CD4-positive, alpha-beta T cell treated with Interleukin-2 at 100 ng/mL for 4 hours (primary cell): ENCODE measurements around the gene GLYR1.
"Not testable (repeated sequence)": the region's sequence is repeated elsewhere in the genome, so short reads cannot be mapped to it uniquely, and the experiment has no call there.

ENCODE experiments used
- DNase-seq: peaks from one replicate; pipeline ENCODE4 v3.0.0-alpha.2; 2020; ENCODE audit warnings: low spot score

Gene GLYR1

DNA sequence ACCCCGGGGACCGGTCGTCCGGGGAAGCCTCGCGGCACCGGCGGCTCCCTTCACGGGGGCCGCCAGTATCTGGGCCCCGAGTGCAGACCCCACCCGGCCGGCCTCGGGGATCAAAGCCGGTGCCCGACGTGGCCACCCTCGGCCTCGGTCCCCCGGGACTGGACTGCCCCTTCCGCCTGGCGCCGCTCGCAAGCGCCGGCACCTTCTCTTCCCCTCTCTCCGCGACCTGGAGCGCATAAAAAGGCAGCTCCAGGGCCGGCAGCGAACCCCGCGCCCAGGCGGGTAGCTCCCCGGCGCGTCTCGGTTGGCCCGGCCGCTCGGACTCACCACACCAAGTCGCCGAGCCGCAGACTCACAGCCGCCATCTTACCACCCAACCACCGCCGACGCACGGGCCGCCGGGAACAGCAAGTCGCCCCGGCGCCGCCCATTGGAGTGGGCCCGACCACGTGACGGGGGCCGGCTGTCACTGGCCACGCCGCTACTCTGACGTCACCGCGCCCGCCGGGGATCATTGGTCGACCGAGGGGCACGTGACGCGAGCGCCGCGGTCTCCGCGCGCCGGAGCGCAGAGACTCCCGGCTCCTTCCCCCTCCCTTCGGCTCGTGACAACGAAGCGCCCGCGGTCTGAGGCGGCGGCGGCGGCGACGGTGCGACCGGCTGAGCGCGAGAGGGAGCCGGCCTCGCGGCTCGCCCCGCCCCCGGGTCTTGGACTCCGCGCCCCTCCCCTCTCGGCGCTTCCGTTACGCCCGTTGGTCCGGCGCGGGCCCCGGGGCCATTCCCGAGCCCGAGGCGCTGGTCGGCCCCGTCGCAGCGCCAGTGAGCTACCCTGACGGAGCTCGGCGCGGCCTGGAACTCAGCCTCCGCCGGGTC, at the start of gene GLYR1, which contains the start of gene UBN1:
TSS of gene GLYR1 (minus strand) at position 388 of the 873 bp plus-strand sequence. CDS start at position 365, 23 bp downstream.
TSS of gene UBN1 (plus strand) at position 581 of the 873 bp plus-strand sequence. CDS start 5,437 bp downstream, outside the sequence.
- peak; percentile 98 for DNase-seq

DNA sequence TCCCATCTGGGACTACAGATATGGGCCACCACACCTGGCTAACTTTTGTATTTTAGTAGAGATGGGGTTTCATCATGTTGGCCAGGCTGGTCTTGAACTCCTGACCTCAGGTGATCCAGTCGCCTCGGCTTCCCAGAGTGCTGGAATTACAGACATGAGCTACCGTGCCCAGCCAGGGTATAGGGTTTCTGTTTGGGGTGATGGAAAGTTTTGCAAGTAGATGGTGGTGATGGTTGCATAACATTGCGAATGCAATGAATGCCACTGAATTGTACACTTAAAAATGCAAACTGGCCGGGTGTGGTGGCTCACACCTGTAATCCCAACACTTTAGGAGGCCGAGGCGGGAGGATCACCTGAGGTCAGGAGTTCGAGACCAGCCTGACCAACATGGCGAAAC, 49.7 kb upstream of the GLYR1 start:
- not testable (repeated sequence) for DNase-seq

DNA sequence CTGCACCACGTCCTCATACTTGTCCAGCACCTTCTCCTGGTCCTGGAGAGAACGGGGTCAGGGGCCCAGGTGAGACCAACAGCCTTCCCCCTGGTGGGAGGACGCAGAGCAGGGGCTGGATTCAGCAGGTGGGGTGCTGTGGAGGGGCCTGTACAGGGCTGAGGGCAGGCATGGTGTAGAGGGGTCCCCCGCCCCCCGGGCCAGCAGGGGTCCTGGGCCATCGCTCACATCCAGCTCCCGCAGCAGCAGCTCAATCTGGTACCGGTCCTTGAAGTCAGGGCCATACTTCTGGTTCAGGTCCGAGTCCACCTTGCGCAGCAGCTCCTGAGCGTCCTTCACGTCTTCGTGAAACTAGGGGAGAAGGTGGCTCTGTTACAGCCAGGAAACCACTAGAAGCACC, 48.3 kb upstream of the GLYR1 start:
- DNase-seq, result no peak

DNA sequence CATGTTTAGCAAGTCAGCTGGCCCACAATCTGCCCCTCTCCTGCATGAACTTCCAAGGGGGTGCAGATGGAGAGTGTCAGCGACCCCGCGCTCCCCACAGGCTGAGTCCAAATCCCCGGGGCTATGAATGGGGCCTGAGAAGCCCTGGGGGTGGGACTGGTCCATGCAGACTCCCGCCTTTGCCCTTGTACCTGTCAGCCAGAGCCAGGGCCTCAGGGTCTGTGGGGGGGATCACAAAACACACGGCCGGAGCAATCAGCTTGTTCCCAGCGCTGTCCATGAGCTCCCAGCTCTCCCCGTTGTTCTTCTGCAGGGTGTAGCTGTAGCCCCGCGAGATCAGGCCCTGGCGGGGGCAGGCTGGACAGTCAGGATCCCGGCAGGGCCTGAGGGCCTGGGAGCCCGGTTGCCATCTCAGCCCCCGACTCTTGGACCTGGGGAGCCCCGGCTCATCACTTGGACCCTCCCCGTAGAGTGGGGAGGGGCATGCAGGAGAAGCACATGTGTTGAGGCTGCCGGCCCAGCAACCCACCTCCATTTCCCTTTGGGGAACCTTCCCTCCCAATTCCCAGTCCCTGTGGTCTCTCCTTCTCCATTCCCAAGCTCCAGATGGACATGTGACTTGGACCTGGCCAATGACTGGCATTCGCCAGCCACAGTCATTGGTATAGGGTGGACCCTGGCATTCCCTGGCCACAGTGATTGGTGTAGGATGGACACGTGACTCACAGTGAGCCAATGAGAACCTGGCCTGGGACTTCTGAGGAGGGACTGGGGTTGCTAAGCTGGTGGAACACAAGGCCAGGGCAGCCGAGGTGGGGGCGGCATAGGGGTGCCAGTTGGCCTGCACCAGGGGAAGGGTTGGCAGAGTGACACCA, 47.4 kb upstream of the GLYR1 start:
- DNase-seq, result no peak

DNA sequence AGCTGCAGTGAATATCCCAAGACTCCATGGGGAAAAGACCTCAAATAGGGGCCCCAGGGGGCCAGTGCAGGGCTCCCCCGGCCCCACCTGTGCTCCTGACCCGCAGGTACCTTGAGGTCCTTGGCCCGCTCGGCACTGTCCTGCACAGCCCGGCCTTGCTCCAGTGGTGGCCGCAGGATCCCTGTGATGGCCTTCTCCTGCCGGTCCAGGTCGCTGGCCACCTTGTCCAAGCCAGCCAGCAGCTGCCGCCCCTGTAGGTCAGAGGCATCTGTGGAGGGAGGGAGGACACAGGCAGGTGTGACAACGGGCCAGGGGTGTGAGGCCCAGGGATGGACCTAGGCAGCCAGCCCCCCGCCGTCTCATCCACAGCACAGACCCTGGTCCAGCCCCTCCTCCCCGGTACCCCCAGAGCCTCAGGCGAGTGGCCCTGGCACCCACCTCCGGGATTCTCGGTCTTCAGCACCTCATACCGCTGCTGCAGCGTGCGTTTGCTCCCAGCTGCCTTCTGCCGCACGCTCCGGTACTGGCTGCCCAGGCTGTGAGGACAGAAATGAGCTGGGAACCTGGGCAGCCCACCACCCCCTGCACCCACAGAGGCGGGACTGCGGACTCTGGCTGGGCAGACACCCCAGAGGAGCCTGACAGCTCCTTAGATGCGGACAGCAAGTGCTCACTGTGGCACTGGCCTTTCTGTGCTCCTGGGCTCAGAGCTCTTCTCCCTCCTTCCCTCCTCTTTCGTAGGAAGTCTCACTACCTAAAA, 46.2 kb upstream of the GLYR1 start:
- DNase-seq, result no peak

DNA sequence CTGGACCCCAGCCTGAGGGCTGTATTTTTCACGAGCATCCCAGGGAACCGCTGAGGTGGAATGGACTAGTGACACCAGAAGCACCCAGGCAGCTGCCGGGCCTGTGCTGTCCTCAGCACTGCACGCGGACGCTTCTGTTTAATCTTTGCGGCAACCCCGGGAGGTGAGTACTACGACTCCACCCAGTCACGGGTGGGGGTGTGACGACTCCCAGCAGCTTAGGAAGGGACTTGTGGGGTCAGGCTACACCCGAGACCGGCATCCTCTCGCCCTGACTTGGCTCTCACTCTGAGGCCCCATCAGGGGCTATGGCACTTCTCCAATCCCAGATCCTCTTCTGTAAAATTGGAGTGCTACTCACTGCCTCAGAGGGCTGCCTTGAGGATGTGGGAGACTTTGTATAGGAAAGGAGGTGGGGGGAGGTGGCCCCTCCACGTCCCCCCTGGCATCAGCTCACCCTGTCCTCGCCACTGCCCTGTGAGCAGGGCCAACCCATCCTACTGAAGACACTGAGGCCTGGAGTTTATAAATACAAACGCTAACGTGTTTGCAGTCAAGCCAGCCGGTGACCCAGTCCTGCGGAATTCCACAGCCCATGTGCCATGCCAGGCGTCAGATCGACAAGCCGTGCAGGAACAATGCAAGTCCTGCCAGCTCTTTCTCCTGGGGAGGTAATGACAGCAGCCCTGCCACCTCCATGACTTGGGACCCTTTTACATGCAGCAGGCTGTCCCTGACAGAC, 45.4 kb upstream of the GLYR1 start:
- DNase-seq, result no peak

DNA sequence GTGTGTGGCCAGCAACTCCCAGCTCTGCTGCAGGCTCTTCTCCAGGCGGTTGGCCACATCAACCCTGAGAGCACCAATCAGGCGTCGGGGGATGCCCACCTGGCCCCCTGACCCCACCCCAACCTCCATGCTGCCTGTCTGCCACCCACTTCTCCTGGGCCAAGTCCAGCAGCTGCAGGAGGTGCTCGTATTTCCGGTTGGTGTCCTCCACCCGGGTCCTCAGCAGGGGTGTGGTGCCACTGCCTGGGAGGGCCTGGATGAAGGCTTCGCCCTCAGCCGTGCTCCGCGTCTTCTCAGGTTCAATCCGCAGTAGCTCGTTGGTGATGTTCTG, 44.8 kb upstream of the GLYR1 start:
- no peak for DNase-seq

DNA sequence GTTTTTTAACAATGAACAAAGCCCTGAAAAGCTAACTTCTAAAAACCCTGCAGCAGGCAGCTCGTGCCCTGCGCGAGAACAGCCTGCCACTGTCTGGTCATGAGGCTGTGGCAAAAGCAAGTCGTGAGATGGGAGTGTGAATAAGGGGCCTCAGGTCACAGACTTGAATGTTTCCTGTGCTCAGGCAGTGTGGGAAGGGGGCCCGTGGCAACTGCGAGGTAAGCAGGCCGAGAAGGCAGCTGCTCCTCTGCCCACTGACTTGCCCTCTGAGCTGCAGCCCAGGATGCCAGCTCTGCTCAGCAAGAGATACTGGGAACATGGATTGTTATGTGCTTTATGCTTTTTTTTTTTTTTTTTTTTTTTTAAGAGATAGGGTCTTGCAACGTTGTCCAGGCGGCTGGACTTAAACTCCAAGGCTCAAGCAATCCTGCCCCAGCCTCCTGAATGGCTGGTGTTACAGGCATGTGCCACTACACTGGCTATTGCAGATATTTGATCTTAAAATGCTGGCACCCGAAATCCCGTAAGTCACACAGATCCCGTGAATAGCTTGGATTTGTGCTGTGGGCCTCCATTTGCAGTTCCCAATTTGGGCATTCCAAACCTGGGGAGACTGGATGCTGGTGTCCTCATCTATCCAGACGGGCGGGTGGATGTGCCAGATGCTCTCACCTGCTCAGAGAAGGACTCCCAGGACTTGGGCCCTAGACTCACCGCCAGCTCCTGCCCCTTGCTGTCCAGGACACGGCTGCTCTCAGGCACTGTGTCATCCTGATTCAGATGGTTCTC, 44.2 kb upstream of the GLYR1 start:
- DNase-seq, result no peak

DNA sequence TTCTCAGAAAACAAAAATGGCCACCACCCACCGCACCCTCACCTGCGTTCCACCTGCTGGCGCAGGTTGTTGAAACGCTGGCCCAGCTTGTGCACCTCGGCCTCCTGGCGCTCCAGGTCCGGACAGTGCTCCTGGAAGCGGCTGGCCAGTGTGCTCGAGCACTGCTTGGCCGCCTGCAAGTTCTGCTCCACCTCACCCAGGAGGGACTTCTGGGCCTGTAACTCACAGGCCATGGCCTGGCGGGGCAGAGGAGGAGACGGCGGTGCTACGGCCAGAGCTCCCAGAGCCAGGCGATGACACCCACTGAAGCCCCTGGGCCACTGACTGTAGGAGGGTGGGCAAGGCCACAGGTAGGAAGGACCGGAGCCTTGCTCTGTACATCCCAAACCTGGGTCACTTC, 43.6 kb upstream of the GLYR1 start:
- DNase-seq, result no peak

DNA sequence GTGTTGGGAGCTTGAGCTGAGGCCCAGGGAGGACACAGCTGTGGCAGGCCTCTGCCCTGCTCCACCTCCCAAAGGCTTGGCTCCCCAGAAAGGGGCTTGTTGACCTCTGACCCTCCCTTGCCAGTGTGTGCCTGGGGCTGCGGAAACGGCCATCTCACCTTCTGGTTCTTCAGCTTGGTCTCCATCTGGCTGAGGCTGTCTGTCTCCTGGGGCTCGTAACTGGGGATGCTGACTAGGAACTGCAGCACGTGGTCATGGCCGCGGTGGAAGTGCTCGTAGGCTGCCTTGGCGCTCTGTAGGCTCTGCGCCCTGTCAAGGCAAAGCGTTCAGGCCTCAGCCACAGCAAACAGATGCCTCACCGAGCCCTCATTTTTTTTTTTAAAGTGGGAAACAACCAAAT, 42.9 kb upstream of the GLYR1 start:
- DNase-seq, result no peak

DNA sequence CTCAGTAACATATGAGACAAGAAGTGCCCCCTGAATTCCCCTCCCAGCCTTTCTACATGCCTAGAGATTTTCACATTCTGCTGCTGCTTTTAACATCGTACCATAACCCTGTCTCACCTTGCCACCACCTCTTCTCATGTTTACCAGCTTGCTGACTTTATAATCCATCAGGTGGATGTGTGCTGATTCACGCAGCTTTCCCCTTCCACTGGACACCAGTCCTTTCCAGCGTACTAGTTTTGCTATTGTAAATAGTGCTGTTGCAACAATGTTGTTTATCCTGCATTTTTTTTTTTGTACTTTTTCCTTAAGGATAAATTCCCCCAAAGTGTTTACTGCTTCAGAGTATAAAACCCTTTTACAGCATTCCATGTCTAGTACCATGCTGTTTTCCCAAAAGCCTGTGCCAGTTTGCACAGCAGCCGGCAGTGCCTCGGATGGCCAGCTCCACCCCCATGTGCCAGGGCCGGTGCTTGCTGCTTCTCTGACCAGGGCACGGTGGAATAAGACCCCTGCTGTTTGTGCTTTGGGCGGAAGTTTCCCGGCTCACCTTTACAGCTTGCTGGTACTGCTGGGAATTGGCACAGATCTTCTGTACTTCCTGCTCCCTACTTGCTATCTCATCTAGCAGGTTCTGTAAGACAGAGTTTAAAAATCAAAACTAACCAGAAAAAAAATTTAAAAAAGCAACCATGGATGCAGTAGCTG, 41.5 kb upstream of the GLYR1 start:
- no peak for DNase-seq

DNA sequence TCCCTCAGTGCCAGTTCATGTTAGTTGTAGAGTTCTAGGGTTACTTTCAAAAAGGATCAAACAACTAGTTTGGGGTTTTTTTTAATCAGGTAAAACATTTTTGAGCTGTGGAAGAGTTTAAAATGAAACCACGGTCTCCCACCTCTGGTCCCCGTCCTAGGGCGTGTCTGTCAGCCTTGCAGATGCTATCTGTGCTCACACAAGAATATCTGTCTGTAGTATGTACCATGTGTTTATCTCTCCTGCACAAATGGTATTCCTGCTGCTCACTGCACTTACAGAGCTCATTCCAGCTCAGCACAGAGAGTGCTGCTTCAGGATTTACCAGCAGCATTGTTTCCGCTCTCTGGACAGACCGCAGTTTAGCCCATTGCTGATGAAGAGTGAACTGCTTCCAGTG, 39.1 kb upstream of the GLYR1 start:
- no peak for DNase-seq

DNA sequence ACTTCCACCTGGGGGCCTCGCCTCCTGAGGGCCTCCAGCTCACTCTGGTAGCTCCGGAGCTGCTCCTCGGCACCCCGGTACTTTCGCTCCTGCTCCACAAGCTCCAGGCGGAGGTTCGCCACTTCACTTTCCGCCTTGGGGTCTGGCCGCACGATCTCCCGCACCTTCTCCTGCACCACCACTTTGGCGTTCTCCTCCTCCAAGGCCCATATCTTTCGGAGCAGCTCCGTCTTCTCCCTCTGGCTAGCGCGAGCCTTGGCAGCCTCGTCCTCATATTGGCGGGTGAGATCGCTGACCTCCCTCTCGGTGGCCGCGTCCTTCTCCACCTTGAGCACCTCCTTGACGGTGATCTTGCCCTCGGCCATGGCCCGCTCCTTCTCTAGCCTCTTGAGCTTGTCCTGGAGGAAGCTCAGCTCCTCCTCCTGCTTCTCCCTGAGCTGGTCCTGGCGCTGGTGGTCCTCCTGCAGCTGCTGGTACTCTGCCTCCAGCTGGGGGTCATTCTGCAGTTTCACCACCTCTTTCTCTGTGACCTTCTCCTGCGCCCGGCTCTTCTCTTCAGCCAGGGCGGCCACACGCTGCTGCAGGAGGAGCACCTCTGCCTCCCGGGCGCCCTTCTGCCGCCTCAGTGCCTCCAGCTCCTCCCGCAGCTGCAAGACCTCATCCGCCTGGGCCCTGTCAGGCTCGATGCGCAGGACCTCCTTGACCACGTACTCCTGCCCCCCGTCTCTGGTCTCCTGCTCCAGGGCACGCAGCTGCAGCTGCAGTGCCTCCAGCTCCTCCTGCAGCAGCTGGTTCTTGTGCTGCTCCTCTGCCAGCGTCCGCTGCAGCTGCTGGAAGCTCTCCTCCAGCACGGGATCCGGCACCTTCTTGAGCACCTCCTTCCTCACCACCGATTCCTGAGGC, 38.1 kb upstream of the GLYR1 start:
- no peak for DNase-seq

DNA sequence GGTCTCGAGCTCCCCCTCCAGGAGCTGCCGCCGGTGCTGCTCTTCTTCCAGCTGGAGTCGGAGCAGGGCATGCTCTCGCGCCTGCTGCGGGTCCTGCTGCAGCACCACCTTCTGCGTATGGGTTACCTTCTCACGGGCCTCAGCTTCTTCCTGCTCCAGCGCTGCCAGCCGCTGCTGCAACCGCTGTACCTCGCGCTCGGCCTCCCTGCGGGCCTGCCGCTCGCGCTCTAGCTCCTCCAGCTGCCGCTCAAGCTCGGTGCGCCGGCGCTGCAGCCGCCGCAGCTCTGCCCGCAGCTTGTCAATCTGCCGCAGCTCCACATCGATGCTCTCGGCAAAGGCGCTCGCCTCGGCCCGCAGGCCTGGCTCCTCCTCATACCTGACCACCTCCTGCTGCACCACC, 37.1 kb upstream of the GLYR1 start:
- no peak for DNase-seq

DNA sequence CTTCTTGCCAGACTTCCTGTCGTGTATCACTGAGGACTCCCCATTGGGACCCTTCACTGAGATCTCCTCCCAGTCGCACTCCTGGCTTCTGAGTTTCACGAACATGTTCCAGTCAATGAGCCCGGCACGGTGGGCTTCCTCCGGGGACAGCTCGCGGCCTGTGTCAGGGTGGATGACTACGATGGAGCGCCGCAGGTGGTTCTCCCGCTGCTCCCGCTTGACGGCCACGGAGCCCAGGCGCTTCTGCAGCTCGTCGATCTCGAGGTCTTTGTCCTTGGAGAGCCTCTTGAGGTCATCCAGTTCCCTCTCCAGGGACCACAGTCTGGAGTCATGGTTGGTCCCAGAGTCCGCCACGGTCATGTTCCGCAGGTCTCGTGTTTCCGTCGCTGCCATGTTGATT, 36.4 kb upstream of the GLYR1 start:
- no peak for DNase-seq

DNA sequence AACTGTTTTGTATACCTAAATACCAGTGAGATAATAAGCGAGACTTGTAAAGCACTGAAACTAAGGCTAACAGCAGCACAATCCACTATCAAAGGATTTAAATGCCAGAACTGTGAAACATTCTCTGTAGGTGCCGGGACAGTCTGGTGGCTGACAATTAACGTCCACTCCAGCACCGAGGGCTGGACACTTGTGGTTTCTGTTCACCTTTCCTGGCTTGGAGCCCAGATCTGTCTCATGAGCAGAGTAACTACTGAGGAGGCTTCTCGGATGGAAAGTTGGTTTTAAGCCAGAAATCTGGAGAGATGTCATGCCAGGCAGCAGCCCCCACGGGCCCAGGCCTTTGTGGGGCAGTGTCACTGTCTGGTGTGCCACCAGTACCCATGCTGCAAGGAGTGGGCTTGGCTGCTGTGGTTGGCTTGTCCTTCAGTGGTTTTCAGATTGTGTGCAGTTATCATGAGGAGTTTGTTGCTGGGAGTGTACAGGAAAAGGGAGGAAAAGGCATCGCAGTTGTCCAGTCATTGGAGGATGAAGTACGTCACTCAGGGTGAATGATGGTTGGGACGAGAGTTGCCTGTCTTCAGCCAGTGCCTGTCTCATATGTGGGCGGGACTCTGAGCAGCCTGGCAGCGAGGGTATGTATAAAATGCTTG, 35.7 kb upstream of the GLYR1 start:
- no peak for DNase-seq

DNA sequence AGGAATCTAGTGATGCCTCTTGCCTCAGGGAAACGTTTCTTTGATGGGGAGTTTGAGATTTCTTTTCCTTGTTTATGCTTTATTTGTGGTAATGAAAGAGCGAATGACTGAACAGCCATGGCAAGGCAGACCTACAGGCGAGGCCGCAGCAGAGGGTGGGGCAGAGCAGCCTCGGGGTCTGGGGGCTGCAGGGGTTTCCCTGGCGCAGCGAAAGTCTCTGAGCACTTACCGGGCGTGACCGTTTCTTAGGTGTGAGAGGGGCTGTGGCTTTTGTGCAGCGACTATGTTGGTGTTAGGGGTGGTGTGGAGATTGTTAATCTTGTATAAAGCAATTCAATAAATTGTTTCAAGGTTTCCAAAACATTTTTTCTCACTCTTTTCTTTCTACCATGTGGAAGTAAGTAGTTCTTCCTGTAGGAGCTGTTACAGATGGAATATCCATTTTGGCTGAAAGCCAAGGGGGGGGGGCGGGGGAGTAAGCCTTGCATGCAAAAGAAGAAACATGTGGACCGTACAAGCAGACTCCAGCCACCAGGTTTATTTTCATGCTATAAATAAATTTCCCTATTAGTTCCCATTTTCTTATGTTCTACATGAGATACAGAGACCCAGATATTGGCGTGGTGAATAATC, 35.0 kb upstream of the GLYR1 start:
- no peak for DNase-seq

DNA sequence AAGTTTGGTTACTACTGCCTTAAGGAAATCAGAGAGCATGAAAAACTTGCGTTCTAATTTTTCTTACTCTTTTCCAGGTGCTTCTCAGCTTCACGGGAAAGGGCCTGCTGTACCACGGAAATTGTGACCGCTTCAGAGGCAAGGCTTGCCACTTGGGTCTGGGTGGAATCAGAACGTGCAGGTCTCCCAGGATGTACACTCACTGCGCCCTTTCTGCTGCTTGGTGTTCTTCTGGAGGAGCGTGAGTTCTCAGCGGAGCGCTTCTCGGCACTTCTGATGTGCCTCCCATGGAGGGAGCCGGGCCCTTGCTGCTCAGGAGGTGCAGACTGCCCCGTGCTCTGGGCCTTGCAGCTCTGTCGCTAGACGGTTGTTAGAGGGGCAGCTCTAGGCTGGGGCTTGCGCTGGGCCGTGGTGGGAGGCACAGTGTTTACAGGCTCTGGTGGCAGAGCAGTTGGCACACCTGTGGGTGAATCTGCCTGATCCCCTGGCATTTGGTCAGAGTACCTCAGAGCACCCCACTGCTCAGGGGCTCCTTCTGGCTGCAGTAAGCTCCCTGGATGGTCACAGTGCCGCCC, 33.0 kb upstream of the GLYR1 start:
- no peak for DNase-seq
